ENCODE results near the gene MYO1A.

DNA sequence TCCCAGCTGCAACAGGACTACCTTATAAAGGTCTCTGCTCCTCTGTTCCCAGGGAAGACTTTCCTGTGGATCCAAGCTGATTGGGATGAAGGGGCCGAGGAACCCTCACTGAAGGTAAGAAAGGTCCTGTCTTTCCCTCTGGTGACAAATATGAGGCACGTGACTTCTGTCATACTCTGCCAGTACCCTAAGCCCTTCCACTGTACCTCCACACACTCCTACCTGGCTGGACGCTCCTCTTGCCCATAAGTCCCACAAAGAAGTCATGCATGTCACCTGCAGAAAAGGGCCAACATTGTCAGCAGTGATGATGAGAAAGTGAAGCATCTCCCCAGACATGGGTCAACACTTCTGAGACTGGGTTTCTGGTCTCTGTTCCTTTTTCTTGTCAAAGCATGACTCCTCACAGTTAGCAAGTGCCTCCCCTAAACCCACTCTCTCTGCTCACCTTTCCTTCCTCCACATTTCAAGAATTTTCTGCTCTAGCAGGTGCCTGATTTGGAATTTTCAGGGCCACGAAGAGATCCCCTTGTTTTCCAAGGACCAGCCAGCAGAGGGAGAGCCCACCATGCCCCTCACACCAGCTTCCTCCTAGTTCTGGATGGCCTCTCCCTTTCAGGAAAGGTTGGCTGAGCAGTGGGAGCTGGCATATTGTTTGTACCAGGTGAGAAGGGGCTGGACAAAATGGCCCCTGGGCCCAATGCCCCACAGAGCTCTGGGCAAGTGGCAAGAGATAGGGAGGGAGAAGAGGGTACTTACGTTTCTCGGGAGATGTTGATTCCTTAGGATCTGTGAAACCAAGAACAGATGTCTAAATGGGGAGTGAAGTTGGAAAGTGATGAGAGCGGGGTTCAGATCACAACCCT lies 37.1 kb downstream of the MYO1A start:
- TF ChIP-seq CTCF (IDR thresholded peaks at IDR 0.05; ENCODE audit: low read depth, low read length, missing input control) (no peak), ZBTB33 (IDR thresholded peaks at IDR 0.05) (no peak), JUND (IDR thresholded peaks at IDR 0.05) (no peak), SP1 (IDR thresholded peaks at IDR 0.05) (no peak), GABPA (IDR thresholded peaks at IDR 0.05 in 1 of 2, conservative IDR thresholded peaks at IDR 0.05 in 1 of 2) (no peak), YY1 (IDR thresholded peaks at IDR 0.05) (no peak), RXRA (IDR thresholded peaks at IDR 0.05) (no peak), HNF4G (IDR thresholded peaks at IDR 0.05) (no peak)
- TF ChIP-seq, protein P1, sequence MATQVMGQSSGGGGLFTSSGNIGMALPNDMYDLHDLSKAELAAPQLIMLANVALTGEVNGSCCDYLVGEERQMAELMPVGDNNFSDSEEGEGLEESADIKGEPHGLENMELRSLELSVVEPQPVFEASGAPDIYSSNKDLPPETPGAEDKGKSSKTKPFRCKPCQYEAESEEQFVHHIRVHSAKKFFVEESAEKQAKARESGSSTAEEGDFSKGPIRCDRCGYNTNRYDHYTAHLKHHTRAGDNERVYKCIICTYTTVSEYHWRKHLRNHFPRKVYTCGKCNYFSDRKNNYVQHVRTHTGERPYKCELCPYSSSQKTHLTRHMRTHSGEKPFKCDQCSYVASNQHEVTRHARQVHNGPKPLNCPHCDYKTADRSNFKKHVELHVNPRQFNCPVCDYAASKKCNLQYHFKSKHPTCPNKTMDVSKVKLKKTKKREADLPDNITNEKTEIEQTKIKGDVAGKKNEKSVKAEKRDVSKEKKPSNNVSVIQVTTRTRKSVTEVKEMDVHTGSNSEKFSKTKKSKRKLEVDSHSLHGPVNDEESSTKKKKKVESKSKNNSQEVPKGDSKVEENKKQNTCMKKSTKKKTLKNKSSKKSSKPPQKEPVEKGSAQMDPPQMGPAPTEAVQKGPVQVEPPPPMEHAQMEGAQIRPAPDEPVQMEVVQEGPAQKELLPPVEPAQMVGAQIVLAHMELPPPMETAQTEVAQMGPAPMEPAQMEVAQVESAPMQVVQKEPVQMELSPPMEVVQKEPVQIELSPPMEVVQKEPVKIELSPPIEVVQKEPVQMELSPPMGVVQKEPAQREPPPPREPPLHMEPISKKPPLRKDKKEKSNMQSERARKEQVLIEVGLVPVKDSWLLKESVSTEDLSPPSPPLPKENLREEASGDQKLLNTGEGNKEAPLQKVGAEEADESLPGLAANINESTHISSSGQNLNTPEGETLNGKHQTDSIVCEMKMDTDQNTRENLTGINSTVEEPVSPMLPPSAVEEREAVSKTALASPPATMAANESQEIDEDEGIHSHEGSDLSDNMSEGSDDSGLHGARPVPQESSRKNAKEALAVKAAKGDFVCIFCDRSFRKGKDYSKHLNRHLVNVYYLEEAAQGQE (IDR thresholded peaks at IDR 0.05): no peak
